COLO668 (cell line): Measurements from ENCODE around the gene DPY19L2.
"Not testable (repeated sequence)": the region's sequence is repeated elsewhere in the genome, so short reads cannot be mapped to it uniquely, and the experiment has no call there.

Experiments used
- DNase-seq: peaks from one replicate; lab custom pipeline; 2025; ENCODE audit not compliant: unreplicated experiment; lab: John Stamatoyannopoulos, UW

The DPY19L2 gene

DNA sequence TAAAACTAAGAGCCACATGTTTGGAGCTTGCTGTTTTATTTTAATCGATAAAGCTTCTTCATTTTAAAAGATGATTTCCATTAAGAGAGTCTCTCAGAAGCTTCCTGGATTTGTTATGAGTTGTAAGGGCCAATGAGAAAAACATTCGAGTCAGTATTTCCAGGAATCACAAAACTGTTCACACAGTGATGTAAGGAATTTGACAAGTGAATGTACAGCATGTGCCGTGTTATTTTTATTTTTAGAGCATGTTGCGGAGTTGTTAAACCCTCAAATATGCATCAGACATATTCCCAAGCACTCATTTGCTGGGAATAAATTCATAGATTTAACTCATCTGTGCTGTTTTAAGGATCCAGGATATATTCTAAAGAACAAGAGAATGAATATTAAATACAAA is 129.6 kb downstream of the DPY19L2 start:
- DNase-seq: not testable (repeated sequence)

DNA sequence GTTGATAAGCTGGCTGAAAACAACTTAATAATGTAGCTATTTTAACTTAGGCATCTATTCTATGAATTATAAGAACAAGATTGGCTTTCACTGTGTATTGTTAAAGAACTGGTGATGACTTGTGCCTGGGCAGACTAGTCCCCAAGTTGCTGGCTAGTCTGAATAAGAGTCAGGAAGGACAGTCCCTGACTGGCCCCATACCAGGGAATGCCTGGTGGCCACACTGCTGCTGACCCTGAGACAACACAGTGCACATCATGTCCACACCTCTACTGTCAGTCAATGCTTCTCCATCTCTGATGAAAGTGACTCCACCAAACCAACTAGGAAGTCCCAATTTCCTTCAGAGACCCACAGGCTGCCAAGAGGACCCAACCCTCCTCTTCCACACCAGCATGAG is 130.5 kb downstream of the DPY19L2 start:
- not testable (repeated sequence) for DNase-seq

GRCh38 chr12:63529641-63530040 is 138.7 kb downstream of the DPY19L2 start:
- DNase-seq: not testable (repeated sequence)

GRCh38 chr12:63525831-63526230 is 142.5 kb downstream of the DPY19L2 start:
- DNase-seq: no peak

DNA sequence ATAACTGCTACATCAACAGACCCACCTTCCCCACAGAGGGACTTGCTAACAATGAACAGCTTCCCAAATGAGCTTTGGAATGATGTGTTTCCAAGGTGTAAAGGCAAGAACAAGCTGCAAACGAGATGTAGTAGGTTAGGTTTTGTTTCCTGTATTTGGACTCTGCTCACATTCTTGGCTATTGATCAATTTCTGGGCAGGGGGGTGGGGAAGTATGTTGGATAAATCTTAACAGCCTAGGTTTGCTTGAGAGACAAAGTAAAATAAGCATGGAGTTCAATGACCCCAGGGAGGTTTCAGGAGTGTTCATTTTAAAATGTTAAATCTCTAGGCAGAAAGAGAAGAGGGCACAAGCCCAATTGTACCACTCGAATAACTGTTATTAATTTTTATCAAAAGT is 146.6 kb downstream of the DPY19L2 start:
- no peak for DNase-seq
